HEK293 (cell line): ENCODE measurements around the gene CIAO2A.

Experiments used
- CTCF ChIA-PET: fragments of 350-600 bp; formaldehyde crosslinking; extraction: SDS; loops from one replicate; lab custom pipeline; 2021; ENCODE audit warnings: antibody characterized with exemption; lab: Yijun Ruan, JAX
- POLR2A ChIA-PET: fragments of 300-600 bp; formaldehyde crosslinking; extraction: SDS; loops from one replicate; lab custom pipeline; 2020; ENCODE audit warnings: antibody characterized with exemption, inconsistent platforms; lab: Yijun Ruan, JAX
- H3K27ac ChIP-seq: fragments of 200-500 bp; sonication (Bioruptor generic); 2 replicates; pipeline ENCODE4 v1.5.1; 2014; ENCODE audit warnings: low read depth, low read length, control low read depth, inconsistent platforms; ENCODE audit errors: extremely low read depth
- H3K36me3 ChIP-seq, 2 experiments: fragments of 200-500 bp in 1 of 2; sonication (Bioruptor generic) in 1 of 2; 1 replicate in 1 of 2; 2 replicates in 1 of 2; pipeline ENCODE4 v1.5.1; 2014 to 2017; ENCODE audit warnings: inconsistent platforms in 2 of 2, low read length in 2 of 2; ENCODE audit not compliant: control insufficient read depth in 2 of 2, insufficient read depth in 1 of 2
- H3K4me1 ChIP-seq: fragments of 200-500 bp; sonication (Bioruptor generic); 2 replicates; pipeline ENCODE4 v1.5.1; 2014; ENCODE audit warnings: mild to moderate bottlenecking, low read length, inconsistent platforms; ENCODE audit not compliant: control insufficient read depth, insufficient read depth
- H3K4me3 ChIP-seq: 2 replicates; pipeline ENCODE4 v1.5.1; 2011; ENCODE audit warnings: low read depth, mild to moderate bottlenecking, control low read depth, low read length, moderate library complexity
- H3K9me3 ChIP-seq: fragments of 200-500 bp; sonication (Bioruptor generic); 2 replicates; pipeline ENCODE4 v1.5.1; 2014; ENCODE audit warnings: low read depth, low read length, inconsistent platforms; ENCODE audit not compliant: control insufficient read depth, insufficient read depth
- GLIS2 ChIP-seq: fragments of 450-650 bp; formaldehyde crosslinking; IDR thresholded peaks from 2 replicates; pipeline ENCODE4 v1.5.1; 2016; ENCODE audit warnings: missing biosample characterization, missing genetic modification characterization
- HOXA7 ChIP-seq: sonication (generic); formaldehyde crosslinking; IDR thresholded peaks from 2 replicates; pipeline ENCODE4 v1.8.1; 2022; ENCODE audit warnings: missing genetic modification reagents, borderline replicate concordance
- KLF7 ChIP-seq: fragments of 450-650 bp; formaldehyde crosslinking; IDR thresholded peaks from 2 replicates; pipeline ENCODE4 v1.5.1; 2016; ENCODE audit warnings: missing biosample characterization, missing genetic modification characterization, borderline replicate concordance
- OSR2 ChIP-seq: fragments of 450-650 bp; formaldehyde crosslinking; IDR thresholded peaks from 2 replicates; pipeline ENCODE4 v1.5.1; 2016; ENCODE audit warnings: missing biosample characterization, missing genetic modification characterization
- PRDM10 ChIP-seq: fragments of 450-650 bp; formaldehyde crosslinking; IDR thresholded peaks from 2 replicates; pipeline ENCODE4 v1.5.1; 2016; ENCODE audit warnings: missing biosample characterization, missing genetic modification characterization
- PRDM6 ChIP-seq: fragments of 450-650 bp; formaldehyde crosslinking; IDR thresholded peaks from 2 replicates; pipeline ENCODE4 v1.5.1; 2017; ENCODE audit warnings: missing biosample characterization, missing genetic modification characterization
- SP7 ChIP-seq: fragments of 450-650 bp; formaldehyde crosslinking; IDR thresholded peaks from 2 replicates; pipeline ENCODE4 v1.5.1; 2016; ENCODE audit warnings: missing biosample characterization, missing genetic modification characterization
- ZBTB17 ChIP-seq: fragments of 450-650 bp; formaldehyde crosslinking; IDR thresholded peaks from 2 replicates; pipeline ENCODE4 v1.5.1; 2016; ENCODE audit warnings: missing biosample characterization, missing genetic modification characterization
- ZFP3 ChIP-seq: fragments of 450-650 bp; formaldehyde crosslinking; IDR thresholded peaks from 2 replicates; pipeline ENCODE4 v1.5.1; 2016; ENCODE audit warnings: low read depth, missing biosample characterization, missing genetic modification characterization
- ZNF174 ChIP-seq: fragments of 450-650 bp; formaldehyde crosslinking; IDR thresholded peaks from 2 replicates; pipeline ENCODE4 v1.5.0; 2017; ENCODE audit warnings: missing biosample characterization, mild to moderate bottlenecking, missing genetic modification characterization
- ZNF2 ChIP-seq: fragments of 450-650 bp; formaldehyde crosslinking; IDR thresholded peaks from 2 replicates; pipeline ENCODE4 v1.5.1; 2016; ENCODE audit warnings: missing biosample characterization, missing genetic modification characterization
- ZNF214 ChIP-seq: fragments of 450-650 bp; formaldehyde crosslinking; IDR thresholded peaks from 2 replicates; pipeline ENCODE4 v1.5.1; 2017; ENCODE audit warnings: missing biosample characterization, mild to moderate bottlenecking, missing genetic modification characterization, borderline replicate concordance
- ZNF239 ChIP-seq: fragments of 450-650 bp; formaldehyde crosslinking; IDR thresholded peaks from 2 replicates; pipeline ENCODE4 v1.5.1; 2016; ENCODE audit warnings: missing biosample characterization, missing genetic modification characterization
- ZNF311 ChIP-seq: fragments of 450-650 bp; formaldehyde crosslinking; IDR thresholded peaks from 2 replicates; pipeline ENCODE4 v1.5.1; 2017; ENCODE audit warnings: missing biosample characterization, missing genetic modification characterization, borderline replicate concordance
- ZNF350 ChIP-seq: fragments of 450-650 bp; formaldehyde crosslinking; IDR thresholded peaks from 2 replicates; pipeline ENCODE4 v1.5.0; 2017; ENCODE audit warnings: missing biosample characterization, mild to moderate bottlenecking, missing genetic modification characterization
- ZNF561 ChIP-seq: fragments of 450-650 bp; IDR thresholded peaks from 2 replicates; pipeline ENCODE4 v1.5.1; 2018; ENCODE audit warnings: missing biosample characterization, missing genetic modification characterization, borderline replicate concordance
- ZNF654 ChIP-seq: fragments of 450-650 bp; formaldehyde crosslinking; IDR thresholded peaks from 2 replicates; pipeline ENCODE4 v1.5.1; 2016; ENCODE audit warnings: low read depth, missing biosample characterization, missing genetic modification characterization
- ZNF670 ChIP-seq: fragments of 450-650 bp; formaldehyde crosslinking; IDR thresholded peaks from 2 replicates; pipeline ENCODE4 v1.5.1; 2016; ENCODE audit warnings: missing biosample characterization, missing genetic modification characterization, low read depth
- ZNF843 ChIP-seq: fragments of 450-650 bp; formaldehyde crosslinking; IDR thresholded peaks from 2 replicates; pipeline ENCODE4 v1.5.1; 2016; ENCODE audit warnings: missing biosample characterization, missing genetic modification characterization

CIAO2A gene

DNA sequence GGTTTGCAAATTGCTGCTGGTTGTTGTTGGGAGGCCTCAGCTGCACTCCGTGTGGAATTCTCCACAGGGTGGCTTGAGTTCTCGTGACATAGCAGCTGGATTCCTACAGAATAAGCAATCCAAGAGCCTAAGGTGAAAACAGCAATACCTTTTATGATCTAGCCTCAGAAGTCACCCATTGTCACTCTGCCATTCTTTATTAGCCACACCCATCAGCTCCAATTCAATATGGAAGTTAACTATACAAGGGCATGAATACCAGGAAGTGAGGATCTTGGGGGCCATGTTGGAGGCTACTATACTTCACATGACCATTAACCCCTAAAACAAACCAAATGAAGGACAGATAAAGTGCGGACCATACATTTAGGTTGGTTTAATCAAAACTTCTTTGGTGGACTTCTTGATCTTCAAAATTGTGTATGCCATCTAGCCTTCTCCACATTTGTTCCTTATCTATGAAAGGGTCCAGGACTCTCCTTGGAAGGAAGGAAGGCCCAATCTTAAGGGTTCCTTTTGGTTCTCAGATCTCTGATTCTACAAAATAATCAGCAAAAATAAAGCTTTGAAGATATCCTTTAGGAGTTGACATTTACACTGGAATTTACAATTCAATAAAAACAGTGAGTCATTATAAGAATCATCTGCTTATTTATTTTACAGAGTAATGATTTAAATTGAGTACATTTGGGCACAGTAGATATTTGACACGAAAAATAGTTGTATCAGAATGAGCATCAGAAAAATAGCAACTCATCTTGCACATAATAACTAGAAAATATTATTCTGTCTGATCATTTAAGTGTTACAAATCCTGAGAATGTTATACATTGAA, 21.5 kb downstream of the CIAO2A start:
- H3K4me3 ChIP-seq: no peak overlapping the region
- H3K9me3 ChIP-seq: no peaks in the 10 kb centered on the region
- ChIA-PET CTCF (interaction anchor here (0.6 to 0.8 kb wide), 2 partner anchors 11 to 901 kb away, joined by 3 read pairs; no protein-coding TSS in a partner anchor), POLR2A (no interaction called here)
- TF ChIP-seq ZNF670 (tag by site-specific recombination) (no peak), SP7 (tag by site-specific recombination) (no peak), ZNF350 (tag by site-specific recombination) (peak; percentile 63; the same call in 1 of the 2 replicates)
- H3K27ac ChIP-seq: no peak overlapping the region
- H3K4me1 ChIP-seq: no peaks in the 10 kb centered on the region
- peaks cover 0 to 11% of the 10 kb centered on the region in 2 experiments; a peak in 1 of 3 replicates for H3K36me3 ChIP-seq

DNA sequence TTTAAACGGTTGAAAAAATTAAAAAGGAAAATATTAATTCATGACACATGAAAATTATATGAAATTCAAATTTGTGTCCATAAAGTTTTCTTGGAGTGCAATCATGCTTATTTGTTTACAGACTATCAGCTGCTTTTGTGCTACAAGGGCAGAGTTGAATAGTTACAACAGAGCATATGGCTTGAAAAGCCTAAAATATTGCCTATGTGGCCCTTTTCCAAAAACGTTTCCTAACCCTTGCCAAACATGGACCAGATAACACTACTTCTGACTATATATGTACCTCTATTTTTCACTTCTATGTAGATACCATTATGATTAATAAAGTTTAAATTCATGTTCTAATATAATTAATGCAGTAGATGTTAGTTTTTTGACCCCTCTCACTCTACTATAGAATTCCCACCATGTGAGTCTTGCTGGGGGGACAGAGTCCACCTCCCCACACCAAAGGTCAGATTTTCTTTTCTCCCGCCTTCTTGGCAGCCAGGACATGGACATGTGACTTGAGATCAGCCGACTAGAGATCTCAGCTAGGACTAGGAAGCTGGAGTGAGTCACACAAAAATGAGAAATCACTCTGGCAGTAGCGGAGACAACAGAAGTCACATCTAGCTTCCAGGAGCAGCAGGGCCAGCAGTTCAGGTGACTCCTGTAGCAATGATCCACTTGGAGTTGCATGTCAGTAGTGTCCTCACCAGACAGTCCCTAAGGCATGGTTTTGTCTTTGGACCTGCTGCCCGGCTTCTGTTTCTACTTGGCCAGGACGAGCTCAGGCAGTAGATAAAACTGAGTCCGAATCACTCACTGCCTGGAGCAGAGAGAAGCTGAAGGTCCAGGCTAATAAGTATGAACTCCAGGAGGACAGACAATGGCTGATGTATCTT, 22.4 kb downstream of the CIAO2A start:
- TF ChIP-seq OSR2 (tag by site-specific recombination) (peak; percentile 91), ZBTB17 (tag by site-specific recombination) (0 out of 2 replicates have a peak, but pooled peaks have one; percentile 16), KLF7 (no peak)
- TF ChIP-seq, all 188 proteins: peak for 2
- Histone ChIP-seq H3K27ac (no peak overlapping the region), H3K36me3 (peaks cover 0 to 11% of the 10 kb centered on the region in 2 experiments; a peak in 1 of 3 replicates), H3K9me3 (no peaks in the 10 kb centered on the region), H3K4me1 (no peaks in the 10 kb centered on the region), H3K4me3 (no peak overlapping the region)
- CTCF ChIA-PET: interaction anchor here (0.6 to 0.8 kb wide), 3 partner anchors 10 to 900 kb away, joined by 3 to 4 read pairs (median 3); no protein-coding TSS in a partner anchor
- POLR2A ChIA-PET: no interaction called here

GRCh38 chr15:64070106-64070505, 23.5 kb downstream of the CIAO2A start:
- H3K9me3 ChIP-seq: no peaks in the 10 kb centered on the region
- peaks cover 0 to 11% of the 10 kb centered on the region in 2 experiments; a peak in 1 of 3 replicates for H3K36me3 ChIP-seq
- H3K27ac ChIP-seq: no peak overlapping the region
- peak; percentile 70 for TF ChIP-seq PRDM10
- TF ChIP-seq HOXA7 (CRISPR knock-in tag): no peak
- H3K4me1 ChIP-seq: no peaks in the 10 kb centered on the region
- no peak overlapping the region for H3K4me3 ChIP-seq
- ChIA-PET CTCF (interaction anchor here (0.8 to 5.2 kb wide), 4 partner anchors 13 to 477 kb away, joined by 3 to 60 read pairs (median 4); no protein-coding TSS in a partner anchor), POLR2A (interaction anchor here (1.3 kb wide), 1 partner anchor 24 kb away, joined by 5 read pairs; the partner anchor contains the start of gene CIAO2A)

GRCh38 chr15:64068133-64068532, 25.5 kb downstream of the CIAO2A start:
- H3K36me3 ChIP-seq: peaks cover 0 to 11% of the 10 kb centered on the region in 2 experiments; a peak in 1 of 3 replicates
- no peak overlapping the region for H3K4me3 ChIP-seq
- no peak overlapping the region for H3K27ac ChIP-seq
- ChIA-PET POLR2A (interaction anchor here (0.6 kb wide), 2 partner anchors 120 to 461 kb away, joined by 3 to 4 read pairs; no protein-coding TSS in a partner anchor), CTCF (interaction anchor here (0.6 to 5.2 kb wide), 23 partner anchors 8 to 581 kb away, joined by 3 to 60 read pairs (median 4); partner anchors contain the start of gene DAPK2)
- no peaks in the 10 kb centered on the region for H3K9me3 ChIP-seq
- H3K4me1 ChIP-seq: no peaks in the 10 kb centered on the region
- TF ChIP-seq ZFP3 (tag by site-specific recombination): no peak
- TF ChIP-seq ZNF311 (tag by site-specific recombination): no peak
- TF ChIP-seq GLIS2 (tag by site-specific recombination): no peak
- TF ChIP-seq ZNF214 (tag by site-specific recombination): no peak
- TF ChIP-seq ZNF2 (tag by site-specific recombination): no peak
- TF ChIP-seq ZNF239 (tag by site-specific recombination): no peak
- no peak for TF ChIP-seq ZNF174
- no peak for TF ChIP-seq ZNF561 (tag by site-specific recombination)
- TF ChIP-seq PRDM6: no peak
- TF ChIP-seq ZNF654 (tag by site-specific recombination): no peak
- TF ChIP-seq ZNF843: no peak
